RWPE1 (cell line): ENCODE measurements around the gene PPA1.
"Not testable (repeated sequence)": the region's sequence is repeated elsewhere in the genome, so short reads cannot be mapped to it uniquely, and the experiment has no call there.

Experiments used
- CTCF ChIA-PET: fragments of 350-600 bp; sonication (Branson Sonifier 250); formaldehyde crosslinking; extraction: SDS; loops from one replicate; lab custom pipeline; 2021; lab: Yijun Ruan, JAX
- POLR2A ChIA-PET: fragments of 400-600 bp; formaldehyde crosslinking; extraction: SDS; loops from one replicate; lab custom pipeline; 2020; ENCODE audit warnings: antibody characterized with exemption; ENCODE audit not compliant: low non-redundant PET; lab: Yijun Ruan, JAX
- DNase-seq: peaks from one replicate; pipeline ENCODE4 v3.0.0; 2012; ENCODE audit warnings: low spot score
- H3K27ac ChIP-seq: fragments of 450-650 bp; 2 replicates; pipeline ENCODE4 v1.5.1; 2017
- TF ChIP-seq, protein P1 (sequence below): fragments of 450-650 bp; conservative IDR thresholded peaks from 2 replicates; pipeline ENCODE4 v1.5.1; 2017; ENCODE audit warnings: low read depth, mild to moderate bottlenecking

PPA1 gene

GRCh38 chr10:70166394-70166793 lies 66.8 kb downstream of the PPA1 start:
- ChIA-PET POLR2A (no interaction called here), CTCF (no interaction called here)
- DNase-seq, result no peak
- TF ChIP-seq, protein P1, sequence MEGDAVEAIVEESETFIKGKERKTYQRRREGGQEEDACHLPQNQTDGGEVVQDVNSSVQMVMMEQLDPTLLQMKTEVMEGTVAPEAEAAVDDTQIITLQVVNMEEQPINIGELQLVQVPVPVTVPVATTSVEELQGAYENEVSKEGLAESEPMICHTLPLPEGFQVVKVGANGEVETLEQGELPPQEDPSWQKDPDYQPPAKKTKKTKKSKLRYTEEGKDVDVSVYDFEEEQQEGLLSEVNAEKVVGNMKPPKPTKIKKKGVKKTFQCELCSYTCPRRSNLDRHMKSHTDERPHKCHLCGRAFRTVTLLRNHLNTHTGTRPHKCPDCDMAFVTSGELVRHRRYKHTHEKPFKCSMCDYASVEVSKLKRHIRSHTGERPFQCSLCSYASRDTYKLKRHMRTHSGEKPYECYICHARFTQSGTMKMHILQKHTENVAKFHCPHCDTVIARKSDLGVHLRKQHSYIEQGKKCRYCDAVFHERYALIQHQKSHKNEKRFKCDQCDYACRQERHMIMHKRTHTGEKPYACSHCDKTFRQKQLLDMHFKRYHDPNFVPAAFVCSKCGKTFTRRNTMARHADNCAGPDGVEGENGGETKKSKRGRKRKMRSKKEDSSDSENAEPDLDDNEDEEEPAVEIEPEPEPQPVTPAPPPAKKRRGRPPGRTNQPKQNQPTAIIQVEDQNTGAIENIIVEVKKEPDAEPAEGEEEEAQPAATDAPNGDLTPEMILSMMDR, result no peak
- H3K27ac ChIP-seq, result no peak overlapping the region

DNA sequence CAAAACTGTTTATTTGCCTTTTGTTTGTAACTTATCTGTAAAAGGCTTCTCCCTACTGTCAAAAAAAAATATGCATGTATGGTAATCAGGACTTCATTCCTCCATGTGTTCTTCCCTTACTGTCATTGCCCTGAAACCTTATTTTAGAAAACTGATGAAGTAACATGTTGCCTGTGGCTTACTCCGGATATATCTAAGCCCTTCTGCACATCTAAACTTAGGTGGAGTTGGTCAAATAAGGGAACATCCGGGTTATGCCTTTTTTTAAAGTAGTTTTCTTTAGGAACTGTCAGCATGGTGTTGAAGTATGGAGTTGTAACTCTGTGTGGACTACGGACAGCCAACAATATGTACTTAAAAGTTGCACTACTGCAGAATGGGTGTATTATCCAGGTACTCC lies 69.1 kb downstream of the PPA1 start:
- no peak for DNase-seq
- H3K27ac ChIP-seq, result no peak overlapping the region
- ChIA-PET POLR2A (no interaction called here), CTCF (no interaction called here)
- TF ChIP-seq, protein P1, result no peak

- CTCF ChIA-PET, result no interaction called here
- no peak for DNase-seq
- H3K27ac ChIP-seq, result no peak overlapping the region
- TF ChIP-seq, protein P1, result no peak
- POLR2A ChIA-PET, result no interaction called here
These were observed 69.8 kb downstream of the PPA1 start for GRCh38 chr10:70163448-70163847.

GRCh38 chr10:70162892-70163201 lies 70.4 kb downstream of the PPA1 start:
- no peak for DNase-seq
- ChIA-PET CTCF (no interaction called here), POLR2A (no interaction called here)
- TF ChIP-seq, protein P1, result no peak
- no peak overlapping the region for H3K27ac ChIP-seq

GRCh38 chr10:70162151-70162891 lies 70.9 kb downstream of the PPA1 start:
- no peak for DNase-seq
- peak overlapping the region; percentile 55; the same call in 1 of the 2 replicates for H3K27ac ChIP-seq
- TF ChIP-seq, protein P1, result no peak
- ChIA-PET CTCF (no interaction called here), POLR2A (interaction anchor here (0.7 kb wide), 1 partner anchor 8 kb away, joined by 3 read pairs; the partner anchor contains the start of gene SAR1A)

DNA sequence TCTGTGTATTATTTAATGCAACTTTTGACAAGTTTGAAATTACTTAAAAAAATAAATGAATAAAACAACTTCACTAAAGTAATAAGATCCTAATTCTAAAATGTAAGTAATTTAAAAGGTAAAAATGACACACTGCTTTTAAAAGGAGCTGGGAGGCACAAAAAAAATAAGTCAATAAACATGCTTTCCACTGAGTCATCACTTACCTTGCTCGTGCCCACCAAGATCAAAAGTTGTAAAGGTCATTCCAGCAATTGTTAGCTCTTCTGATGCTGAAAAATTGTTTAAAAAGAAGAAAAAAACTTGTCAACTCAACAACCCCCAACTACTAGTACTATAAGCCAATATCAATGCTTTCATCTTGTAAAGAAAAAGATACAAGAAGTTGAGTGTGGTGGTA lies 72.4 kb downstream of the PPA1 start:
- no peak for DNase-seq
- TF ChIP-seq, protein P1, result no peak
- ChIA-PET POLR2A (interaction anchor here (1.1 kb wide), 1 partner anchor 9 kb away, joined by 3 read pairs; the partner anchor contains the start of gene SAR1A), CTCF (interaction anchor here (0.8 kb wide), 1 partner anchor 113 kb away, joined by 3 read pairs; no protein-coding TSS in a partner anchor)
- no peak overlapping the region for H3K27ac ChIP-seq

GRCh38 chr10:70159366-70159765 lies 73.9 kb downstream of the PPA1 start:
- CTCF ChIA-PET, DNase-seq, POLR2A ChIA-PET, H3K27ac ChIP-seq: not testable (repeated sequence)
